Nucleus accumbens (tissue), 56 donors: Measurements from ENCODE around the gene ATP2B2.

ENCODE experiments used
- DNase-seq, 56 donors: peaks; one replicate each; lab custom pipeline; 2025; lab: John Stamatoyannopoulos, UW

Gene ATP2B2

DNA sequence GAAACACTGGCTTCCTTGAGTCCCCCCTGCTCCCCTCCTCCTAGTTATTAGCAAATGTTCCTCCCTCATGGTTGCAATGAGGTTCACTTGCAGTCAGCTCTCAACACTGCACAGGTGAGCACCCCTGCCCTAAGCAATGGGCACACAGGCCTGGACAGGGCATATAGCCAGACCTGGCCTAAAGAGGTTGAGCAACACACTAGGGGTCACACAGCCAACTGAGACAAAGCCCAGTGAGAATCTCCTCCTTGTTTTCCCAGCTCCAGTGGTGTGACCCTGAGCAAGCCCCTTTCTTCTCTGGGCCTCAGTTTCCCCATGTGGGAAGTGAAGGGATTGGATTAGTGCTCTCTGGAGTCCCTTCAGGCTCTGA lies 49.9 kb downstream of the ATP2B2 start:
- DNase-seq = no peak

DNA sequence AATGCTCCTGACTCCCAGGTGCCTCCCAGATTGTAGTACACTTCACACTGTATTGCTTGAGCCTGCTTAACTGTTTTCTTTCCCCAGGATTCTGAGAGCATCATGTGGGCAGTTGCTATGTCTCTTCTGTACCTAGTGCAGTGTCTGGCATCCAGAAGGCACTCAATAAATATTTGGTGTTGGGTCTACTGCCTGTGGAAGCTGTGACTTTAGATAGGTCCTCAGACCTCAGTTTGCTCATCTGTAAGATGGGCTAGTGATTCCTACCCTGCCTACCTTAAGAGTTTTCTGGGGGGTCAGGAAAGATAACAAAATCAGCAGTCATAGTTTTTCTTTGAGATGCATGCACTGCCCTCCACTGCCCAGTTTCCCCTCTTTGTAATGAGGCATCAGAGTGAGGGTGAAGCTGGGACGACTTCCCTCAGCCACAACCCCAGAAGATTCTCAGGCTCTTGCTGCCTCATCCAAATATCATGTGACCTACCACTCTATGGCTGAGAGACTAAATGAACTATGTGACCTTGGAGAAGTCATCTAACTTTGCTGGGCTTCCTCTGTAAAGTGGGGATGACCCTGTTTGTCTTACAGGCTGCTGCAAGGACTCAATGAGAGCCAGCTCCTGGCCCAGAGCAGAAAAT lies 50.4 kb downstream of the ATP2B2 start:
- DNase-seq = no peak

DNA sequence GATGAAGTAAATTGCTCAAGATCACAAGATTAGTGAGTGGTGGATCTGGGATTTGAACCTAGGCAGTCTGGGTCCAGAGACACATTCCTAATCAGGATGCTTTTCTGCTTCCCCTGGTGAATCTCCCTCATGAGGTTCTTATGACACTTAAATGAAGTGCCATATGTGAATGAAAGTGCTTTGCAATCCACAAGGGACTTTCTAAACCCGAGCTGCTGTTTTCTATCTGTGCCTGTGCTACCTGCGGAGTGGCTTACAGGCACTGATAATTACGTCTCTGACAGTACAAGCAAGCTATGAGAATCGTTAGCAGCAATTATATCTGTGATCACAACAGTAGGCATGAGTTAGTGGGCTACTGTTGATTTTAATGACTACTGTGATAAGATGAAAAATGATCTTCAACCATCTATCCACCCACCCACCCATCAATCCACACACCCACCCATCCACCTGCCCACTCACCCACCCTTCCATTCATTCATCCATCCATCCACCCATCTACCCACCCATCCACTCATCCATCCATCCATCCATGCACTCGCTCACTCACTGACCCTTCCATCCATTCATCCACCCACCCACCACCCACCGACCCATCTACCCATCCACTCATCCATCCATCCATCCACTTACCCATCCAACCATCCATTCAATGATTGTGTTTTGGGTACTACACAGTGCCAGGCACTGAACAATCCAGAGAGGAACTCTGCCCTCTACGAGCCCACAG lies 51.8 kb downstream of the ATP2B2 start:
- no peak for DNase-seq

DNA sequence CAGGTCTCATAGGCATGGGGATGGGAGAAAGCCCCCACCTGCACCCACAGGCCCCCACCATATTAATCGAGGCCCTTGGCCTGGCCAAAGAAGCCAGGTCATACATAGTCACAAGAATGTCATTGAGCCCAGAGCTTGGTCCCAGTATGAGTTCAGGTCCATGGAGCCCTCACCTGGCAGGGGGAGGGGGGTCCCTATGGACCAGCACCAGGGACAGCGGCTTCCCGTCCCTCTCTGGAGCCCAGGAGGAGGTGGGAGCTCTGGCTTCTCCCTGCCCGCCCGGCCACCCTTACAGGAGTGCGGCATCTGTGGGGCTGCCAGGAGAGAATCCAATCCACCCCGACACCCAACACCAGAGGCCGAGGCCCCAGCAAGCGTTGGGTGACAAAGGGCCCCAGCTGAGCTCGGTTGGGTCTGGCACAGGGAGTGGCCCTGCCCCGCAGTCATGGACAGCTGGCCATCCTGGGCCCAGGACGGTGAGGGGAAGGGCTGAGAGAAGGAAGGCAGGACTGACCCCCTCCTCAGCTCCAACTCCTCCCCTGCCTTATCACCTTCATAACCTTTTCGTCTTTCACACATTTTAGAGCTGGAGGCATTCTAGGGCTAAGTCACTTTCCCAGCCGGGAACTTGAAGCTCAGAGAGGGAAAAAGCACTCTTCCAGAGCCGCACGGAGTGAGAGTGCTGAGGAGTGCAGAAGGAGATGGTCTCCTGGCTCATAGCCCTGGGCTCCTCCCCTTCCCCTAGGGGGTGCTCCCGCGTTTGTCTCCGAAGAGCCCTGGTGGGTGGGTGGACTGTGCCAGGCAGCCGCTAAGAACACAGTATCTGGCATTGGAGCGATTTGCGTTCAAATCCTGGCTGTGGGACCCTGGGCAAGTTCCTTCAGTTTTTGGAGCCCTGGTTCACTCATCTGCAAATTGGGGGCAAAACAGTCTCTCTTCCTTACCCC lies 54.6 kb downstream of the ATP2B2 start:
- no peak for DNase-seq

DNA sequence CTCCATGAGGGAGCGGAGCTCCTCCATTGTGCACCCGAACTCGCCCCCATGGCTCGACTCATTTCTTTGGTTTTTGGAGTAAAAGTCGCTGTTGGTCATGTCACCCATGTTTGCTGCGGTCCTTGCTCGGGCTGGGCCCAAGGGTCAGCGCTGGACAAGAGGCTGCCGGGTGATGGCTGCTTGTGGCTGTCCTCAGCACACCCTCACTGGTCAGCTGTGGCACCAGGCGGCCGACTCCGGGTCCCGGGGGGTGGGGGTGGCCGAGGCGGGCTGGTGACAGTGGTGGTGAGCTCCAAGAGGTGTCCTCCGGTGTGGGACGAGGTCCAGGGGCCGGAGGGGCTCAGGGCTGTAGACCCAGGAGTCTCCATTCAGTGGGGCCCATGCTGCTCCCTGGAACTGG lies 56.0 kb downstream of the ATP2B2 start:
- no peak for DNase-seq

DNA sequence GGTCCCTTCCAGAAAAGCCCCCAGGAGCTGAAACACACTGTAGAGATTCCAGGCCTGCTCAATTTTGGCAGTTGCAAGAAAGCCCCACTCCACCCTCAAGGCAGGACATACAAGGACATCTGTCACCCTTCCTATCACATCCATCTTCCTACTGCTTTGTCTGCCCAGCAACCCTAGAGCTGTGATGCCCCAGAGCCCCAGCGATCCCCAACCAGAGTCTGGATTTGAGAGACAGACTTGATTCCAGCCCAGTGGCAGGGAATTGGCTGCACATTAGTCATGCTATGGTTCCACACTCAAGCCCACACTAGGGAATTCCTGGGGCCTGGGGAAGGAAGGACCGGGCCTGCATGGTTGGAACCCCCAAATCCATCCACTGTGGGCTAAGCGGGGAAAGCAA lies 56.8 kb downstream of the ATP2B2 start:
- DNase-seq = no peak

DNA sequence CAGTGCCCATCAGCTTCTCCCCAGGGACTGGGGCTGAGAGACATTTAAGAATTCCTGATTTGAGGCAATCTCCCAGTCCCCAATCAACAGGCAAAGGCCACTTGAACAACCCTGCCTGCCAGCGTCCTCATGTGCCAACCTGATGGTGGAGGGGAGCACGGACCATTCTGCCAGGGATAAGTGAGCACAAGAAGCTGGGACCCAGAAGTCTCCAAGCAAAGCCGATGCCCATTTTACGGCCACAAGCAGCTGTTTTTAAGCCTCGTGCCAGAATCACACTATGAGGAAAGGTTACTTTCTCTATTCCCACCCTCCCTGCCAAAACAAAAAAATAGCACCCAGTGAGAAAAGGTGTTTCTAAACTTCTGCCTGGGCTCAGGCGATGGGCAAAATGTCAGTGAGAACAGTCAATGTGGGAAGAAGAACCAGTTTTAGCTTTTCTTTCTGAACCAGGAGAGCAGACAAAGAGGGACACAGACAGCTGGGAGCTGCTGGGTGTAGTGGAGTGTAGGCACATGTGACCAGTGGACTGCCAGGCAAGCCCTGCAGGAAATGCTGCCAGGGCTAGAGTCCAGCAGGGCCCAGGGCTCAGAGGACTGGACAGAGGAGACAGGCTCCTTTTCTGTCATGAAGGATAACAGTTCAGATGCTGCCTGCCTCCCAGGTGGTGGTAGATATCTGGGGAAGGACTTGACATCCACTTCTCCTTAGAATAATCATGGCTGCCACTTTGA lies 57.7 kb downstream of the ATP2B2 start:
- DNase-seq = peak in 14 of 56 donors; percentile 5 to 43 (median 22)

DNA sequence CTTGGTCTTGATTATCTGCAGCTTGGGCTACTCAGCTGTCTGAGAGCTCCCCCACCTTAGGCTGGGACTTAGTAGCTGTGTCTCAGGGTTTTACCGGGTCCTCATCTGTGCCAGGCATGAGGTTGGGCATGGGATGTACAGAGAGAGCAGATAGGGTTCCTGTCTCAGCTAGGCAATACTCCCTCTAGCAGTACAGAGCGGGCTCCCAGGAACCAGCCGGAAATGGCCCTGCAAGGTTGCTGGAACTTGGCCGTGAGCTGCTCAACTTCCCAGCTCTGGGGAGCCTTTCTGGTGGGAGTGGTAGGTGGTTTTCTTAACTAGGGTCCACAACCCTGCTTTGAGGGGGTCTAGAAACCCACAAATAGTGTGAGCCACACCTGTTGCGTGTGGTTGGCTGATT lies 58.3 kb downstream of the ATP2B2 start:
- no peak for DNase-seq

DNA sequence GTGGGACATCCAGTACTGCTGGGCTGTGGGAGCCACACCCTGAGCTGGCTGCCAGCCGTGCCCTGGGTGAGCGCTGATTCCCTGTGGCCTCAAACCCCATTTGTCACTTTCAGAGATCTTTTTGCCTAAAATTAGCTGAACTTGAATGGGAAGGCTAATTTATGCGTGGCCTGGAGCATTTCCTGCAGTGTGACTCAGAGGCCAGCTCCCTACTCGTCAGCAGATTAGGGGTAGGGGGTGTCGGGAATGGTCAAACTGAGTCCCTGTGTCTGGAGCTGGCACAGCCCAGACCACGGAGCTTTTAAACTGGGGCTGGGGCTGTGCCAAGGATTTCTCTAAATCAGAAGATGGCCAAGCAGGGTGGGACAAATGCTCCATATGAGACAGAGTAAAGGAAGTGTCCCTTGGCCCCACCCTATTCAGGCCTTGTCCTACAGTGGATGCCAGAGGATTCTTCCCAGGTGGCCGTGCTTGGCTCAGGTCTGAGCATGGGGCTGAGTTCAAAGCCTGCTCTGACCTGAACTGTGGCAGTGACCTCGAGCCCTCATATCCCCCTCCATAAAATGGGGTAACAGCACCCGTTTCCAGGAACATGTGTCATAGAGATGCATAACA lies 59.7 kb downstream of the ATP2B2 start:
- DNase-seq = peak in 1 of 56 donors; percentile 14

DNA sequence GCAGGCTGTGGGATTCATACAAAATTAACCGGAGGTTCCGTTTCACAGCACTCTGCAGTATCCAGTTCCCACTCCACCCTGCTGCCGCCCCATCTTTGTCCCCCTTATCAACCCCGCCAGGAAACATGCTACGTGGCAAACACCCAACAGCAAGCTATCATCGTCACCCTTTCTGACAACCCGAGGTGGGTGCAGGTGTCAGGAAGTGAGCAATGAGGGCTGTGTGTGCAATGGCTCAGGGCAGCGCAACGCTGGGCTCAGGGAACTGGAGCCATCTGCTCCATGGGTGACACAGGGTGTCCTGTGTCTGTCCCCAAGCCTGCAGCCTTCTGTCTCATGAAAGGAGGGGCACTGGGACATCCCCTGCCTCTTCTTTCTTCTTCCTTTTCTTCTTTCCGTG lies 60.9 kb downstream of the ATP2B2 start:
- no peak for DNase-seq

DNA sequence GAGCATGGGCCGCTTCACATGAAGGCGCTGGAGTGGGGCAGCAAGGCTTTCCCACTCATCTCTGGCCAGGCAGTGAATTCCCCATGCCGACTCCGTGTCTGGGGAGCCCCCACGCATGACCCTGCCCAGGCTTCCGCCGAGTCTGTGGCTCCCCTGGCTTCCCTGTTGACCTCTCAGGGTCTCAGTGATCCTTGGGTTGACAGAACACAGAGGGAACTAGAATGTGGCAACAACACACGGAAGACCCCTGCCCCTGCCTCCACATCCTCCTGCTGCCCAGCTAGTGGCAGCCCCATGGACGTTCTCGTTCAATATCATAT lies 61.3 kb downstream of the ATP2B2 start:
- DNase-seq = no peak

DNA sequence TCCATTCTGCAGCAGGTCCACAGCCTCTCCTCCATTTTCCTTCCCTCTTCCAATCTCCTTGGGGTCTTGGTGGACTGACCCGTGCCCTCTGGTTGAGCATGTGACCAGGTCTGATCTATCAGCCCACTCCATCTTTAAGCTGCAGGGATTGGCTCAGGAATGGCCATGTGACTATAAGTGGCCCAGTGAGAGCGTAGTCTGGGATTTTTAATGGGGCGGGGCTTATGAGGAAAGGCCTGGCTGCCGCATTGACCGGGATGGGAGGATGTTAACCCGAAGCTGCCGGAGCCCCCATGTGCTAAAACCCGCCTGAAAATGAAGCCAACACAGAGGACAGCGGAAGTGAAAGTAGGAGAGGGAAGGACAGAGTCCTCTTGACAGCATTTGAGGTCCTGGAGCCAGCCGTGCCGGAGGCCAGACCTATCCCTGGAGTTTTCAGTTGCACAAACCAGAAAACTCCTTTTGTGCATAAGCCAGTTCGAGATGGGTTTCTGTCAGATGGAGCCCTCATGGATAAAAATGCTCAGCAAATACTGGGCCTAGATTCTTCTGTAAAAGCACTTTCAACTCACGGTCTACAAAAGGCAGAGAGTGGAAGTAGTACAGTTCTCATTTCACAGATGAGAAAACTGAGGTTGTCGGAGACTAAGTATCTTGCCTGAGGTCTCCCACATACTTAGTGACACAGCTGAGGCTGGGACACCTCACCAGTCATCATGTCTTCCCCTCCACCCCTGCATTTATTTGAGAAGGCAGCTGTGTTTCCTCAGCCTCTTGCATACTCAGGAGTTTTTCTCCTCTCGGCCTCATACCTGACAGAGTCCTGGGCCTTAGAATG lies 61.9 kb downstream of the ATP2B2 start:
- DNase-seq = no peak

DNA sequence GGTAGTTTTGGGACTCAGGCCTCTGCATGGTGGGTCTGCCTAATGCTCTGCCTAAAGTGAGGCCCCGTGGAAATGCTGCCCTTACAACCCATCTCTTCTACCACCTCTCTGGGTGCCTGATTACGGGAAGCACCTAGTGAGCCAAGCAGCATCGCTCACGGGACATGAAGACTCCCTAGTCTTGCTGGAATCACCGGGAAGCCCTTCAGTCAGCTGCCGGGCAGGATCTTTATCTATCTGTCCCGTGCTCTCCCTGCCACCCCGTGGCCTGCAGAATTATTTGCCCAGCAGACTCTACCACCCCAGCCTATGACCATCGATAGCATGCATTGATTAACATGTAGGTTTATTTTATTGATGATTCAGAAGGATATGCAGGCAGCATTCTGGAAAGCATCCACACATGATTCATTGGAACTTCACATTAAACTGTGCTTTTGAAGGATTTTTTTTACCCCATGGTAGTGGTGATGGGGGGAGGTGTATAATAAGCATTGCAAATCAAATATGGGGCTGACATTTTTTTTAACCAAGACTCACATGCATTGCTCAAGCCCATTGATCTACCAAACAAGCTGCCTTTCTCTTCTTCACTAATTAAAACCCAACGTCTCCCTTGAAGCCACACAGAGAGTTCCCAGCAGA lies 63.1 kb downstream of the ATP2B2 start:
- DNase-seq = no peak

DNA sequence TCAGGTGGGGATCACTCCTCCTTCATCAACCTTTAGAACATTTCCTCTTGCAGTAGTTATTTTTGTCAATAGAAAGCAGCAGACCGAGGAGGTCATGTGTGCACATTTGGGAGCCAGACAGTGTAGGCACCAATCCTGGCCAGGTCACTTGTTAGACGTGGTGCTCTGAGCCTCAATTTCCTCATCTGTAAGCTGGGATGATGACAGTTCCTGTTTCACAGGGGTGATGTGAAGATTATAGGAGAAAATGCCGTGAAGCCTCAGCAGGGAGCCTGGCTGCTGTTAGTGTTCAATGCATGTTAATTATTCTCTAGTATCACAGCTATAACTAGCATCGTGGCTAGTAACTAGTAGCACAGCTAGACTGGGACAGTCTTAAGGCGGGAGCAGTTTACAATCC lies 64.7 kb downstream of the ATP2B2 start:
- DNase-seq = no peak

DNA sequence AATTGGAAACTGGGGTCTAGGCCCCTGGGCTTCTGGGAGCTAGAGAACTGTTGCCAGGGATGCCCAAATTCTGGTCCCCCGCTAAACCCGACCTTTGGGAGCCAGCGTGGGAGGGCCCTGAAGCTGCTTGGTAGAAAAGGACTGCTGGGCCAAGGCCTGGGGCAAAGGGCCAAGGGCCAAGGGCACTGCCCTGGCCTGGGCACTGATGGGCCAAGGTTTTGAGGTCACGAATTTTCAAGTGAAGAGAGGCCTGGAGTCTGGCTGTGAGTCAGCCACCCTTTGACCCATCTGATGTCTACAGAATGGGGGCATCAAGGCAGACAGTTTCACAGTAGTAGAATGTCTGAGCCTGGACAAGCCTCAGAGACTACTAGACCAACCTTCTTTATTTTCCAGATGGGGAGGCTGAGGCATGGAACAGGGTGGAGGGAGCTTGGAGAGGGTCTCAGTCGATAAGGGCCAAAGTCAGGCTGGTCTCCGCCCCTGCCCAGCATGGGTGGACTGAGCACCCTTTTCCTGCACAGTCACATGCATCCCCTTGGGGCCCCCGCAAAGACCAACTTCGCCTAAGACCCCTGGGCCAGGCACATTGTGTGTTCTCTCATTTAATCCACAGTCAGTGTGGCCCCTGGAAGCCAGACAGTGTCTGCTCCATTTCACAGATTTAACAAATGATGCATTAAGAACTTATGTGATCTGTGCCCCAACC lies 66.3 kb downstream of the ATP2B2 start:
- no peak for DNase-seq

DNA sequence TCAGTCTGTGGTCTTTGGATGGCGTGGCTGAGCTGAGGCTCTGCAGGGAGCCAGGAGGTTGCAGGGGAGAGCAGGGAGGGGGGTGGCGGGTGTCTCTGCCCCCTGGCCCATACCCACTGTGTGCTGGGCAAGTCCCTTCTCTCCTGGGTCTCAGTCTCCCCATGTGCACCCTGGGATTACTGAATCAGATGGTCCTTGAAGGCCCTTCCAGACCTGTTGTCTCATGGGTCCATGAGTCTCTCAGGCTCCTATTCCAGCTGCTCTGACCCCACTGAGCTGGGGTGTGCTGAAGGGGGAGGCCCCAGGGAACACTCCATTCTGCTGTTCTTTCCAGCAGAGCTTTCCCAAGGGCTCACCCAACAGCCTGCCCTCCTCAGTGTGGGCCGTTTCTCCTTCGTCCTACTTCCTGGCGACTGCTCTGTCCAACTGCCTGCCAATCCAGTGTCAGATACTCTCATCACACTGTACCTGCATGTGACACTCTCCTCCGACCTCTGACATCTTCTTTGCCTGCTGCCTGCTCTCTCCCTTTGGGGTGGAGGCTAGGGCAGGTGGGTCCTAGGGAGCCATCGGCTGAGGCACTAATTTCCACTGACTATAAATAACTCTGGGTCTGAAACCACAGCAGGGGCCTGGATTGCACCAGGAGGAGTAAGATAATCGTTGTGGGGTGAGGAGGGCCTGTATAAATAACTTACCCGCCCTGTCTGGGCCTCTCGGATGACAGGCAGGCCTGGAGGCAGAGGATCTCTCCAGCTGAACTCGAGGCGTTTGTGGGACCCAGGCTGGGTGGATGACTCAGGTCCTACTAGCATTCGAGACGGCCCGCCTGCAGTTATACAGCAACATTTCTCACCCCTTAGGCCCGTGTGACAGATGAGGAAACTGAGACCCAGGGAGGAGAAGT lies 67.1 kb downstream of the ATP2B2 start:
- no peak for DNase-seq

DNA sequence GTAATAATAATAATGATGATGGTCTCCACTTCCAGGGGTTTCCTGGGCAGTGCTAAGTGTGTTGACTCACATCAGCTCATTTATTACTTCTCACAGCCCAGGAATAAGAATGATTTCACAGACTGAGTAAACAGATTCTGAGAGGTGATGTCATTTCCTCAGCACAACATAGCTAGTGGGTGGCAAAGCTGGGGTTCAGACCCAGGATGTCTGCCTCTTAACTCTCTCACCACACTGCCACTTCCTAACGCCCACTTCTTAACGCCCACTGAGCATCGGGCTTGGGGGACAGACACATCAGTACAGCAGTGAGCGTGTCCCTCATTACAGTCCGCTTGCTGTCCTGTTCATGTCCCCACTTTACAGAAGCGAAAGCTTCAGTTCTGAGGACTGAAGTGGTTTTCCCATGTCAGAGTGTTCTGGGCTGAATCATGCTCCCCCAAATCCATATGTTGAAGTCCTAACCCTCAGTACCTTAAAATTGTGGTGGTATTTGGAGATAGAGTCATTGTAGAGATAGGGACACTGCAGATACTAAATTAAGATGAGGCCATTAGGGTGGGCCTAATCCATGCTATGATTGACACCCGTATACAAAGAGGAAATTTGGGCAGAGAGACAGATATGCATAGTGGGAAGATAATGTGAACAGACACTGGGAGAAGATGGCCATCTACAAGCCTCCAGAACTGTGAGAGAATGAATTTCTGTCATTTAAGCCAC lies 68.0 kb downstream of the ATP2B2 start:
- peak in 1 of 56 donors; percentile 30 for DNase-seq
